Measurements from ENCODE around the gene ACSL3.
"Not testable (repeated sequence)": the region's sequence is repeated elsewhere in the genome, so short reads cannot be mapped to it uniquely, and the experiment has no call there.

Gene ACSL3

GRCh38 chr2:222860740-222861410 is at the start of gene ACSL3:
TSS of gene ACSL3 (plus strand) at chr2:222861036. CDS start at chr2:222908773, 47,737 bp downstream.
- DNase-seq (ENCODE audit: low read depth, low spot score), result peak; percentile 78

DNA sequence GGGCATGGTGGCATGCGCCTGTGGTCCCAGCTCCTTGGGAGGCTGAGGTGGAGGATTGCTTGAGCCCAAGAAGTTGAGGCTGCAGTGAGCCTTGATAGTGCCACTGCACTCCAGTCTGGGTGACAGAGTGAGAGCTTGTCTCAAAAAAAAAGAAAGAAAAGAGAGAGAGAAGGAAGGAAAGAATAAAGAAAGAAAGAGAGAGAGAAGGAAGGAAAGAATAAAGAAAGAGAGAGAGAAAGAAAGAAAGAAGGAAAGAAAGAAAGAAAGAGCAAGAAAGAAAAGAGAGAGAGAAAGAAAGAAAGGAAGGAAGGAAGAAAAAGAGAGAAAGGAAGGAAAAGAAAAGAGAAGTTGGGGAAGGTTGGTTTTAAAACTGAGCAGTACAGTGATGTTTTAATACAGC is 49.0 kb upstream of the ACSL3 start:
- DNase-seq (ENCODE audit: low read depth, low spot score), result no peak

DNA sequence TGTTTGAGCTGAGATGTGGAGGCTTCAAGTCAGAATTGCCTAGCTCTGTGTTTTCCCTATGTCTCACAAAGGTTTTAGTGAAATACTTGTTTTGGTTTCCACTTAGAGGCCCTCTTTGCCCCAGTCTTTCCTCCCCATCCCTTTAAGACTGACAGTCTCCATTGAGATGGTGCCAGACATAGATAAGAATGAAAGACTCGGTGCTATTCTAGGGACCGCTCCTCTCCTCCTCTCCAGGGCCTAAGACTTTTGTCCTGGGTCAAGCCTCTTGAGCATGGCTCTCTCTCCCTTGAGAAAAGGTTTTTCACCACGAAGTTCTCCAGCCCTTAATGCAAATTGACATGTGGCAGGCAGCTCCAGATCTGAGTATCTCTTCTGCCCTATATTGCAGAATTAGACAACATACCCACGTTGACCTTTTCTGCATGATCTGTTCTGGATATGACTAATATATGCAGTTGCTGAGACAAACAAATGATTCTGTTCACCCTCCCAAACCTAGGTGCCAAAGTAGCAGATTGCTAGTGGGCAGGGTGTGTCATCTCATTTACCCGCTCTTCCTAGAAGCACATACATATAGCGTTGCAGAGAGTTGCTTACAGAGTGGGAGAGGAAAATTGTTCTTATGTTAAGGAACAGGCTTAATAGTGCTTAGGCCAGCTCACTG is 47.5 kb upstream of the ACSL3 start:
- no peak for DNase-seq (ENCODE audit: low read depth, low spot score)

- no peak for DNase-seq (ENCODE audit: low read depth, low spot score)
Observed at GRCh38 chr2:222819722-222820333, 41.0 kb upstream of the ACSL3 start.

DNA sequence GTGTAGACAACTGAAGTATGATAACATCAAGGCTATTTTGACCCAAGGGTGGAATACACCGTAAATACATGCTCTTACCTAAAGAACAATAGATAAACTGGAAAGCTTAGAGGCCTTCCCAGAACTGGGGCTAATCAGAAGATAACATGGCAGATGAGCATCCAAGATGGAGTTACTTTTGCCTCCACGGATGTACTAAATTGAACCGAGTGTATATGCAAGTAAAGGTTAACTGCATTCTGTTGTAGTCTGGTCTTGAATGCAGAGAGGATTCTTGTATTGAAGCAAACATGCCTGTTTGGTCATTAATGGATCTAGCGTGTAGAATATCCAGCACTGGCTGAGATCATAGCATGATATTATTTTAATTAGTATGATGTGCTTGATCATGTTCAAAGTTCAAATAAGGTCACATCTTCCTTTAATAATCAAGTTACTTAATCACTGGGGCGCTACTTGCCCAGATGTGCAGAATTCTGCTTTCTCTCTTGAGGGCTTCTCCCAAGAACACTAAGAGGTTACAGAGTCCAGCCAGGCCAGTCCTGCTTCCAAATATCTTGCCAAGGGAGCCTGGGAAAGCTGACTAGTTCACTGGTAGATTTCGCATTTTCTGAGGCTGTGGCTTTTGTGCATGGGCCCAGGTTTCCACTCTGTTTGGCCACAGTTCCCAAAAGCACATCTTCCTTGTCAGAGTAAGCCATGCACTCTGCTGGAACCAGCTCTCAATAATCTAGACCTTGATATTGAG is 37.5 kb upstream of the ACSL3 start:
- DNase-seq (ENCODE audit: low read depth, low spot score), result no peak

DNA sequence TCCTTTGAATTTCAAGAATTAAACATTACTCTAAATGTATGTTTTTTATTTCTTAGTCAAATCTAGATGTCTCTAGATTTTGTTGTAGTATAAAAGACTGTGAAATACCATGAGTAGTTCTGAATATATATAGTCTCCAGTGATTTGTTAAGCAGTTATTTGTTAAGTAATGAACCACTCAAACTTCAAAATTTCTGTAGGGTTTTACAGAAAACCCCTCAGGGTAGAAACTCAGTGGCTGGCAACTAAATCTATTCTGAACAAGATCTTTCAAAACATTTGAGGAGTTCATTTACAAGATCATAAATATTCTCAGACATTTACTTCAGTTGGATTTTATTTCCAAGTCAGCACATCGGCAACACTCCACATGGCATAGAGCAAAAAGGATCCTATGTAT is 35.8 kb upstream of the ACSL3 start:
- DNase-seq (ENCODE audit: low read depth, low spot score), result no peak

DNA sequence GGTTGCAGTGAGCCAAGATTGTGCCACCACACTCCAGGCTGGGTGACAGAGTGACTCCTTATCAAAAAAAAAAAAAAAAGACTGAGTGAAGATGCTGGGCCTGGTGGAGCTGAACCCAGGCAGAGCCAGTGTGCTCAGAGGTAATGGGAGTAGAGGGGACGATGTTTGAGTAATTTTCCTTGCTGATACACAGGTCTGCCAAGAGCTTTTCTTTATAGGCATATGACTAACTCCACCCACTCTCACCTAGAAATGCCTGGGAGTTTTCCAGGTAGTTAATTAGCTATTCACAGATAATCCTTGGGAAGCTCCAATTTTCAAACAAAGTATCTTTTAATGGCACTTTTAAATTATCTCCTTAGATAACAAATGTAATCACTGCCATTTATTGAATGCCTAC is 33.4 kb upstream of the ACSL3 start:
- DNase-seq (ENCODE audit: low read depth, low spot score), result no peak

- no peak for DNase-seq (ENCODE audit: low read depth, low spot score)
Observed at GRCh38 chr2:222828572-222828971, 32.3 kb upstream of the ACSL3 start.

GRCh38 chr2:222830164-222830563 is 30.7 kb upstream of the ACSL3 start:
- DNase-seq (ENCODE audit: low read depth, low spot score), result no peak

DNA sequence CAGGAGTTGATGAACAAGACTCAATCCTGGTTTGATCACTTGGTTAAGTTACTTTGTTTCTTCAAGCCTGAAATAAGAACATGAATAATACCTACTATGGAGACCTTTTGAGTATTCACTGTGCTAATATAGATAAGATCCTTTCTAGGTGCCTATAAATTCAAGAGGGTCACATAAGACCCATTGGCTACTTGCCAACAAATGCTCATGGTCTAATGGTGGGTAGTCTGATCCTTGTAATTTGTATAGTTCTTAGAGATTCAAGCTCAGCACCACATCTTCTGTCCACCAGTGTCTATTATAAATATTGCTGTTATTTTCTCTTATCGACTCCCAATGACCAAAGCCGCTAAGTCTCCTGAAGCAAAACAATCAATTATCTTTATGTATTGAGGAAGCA is 27.4 kb upstream of the ACSL3 start:
- no peak for DNase-seq (ENCODE audit: low read depth, low spot score)

GRCh38 chr2:222835143-222835822 is 25.6 kb upstream of the ACSL3 start:
- no peak for DNase-seq (ENCODE audit: low read depth, low spot score)

GRCh38 chr2:222835823-222836151 is 25.0 kb upstream of the ACSL3 start:
- DNase-seq (ENCODE audit: low read depth, low spot score), result no peak

DNA sequence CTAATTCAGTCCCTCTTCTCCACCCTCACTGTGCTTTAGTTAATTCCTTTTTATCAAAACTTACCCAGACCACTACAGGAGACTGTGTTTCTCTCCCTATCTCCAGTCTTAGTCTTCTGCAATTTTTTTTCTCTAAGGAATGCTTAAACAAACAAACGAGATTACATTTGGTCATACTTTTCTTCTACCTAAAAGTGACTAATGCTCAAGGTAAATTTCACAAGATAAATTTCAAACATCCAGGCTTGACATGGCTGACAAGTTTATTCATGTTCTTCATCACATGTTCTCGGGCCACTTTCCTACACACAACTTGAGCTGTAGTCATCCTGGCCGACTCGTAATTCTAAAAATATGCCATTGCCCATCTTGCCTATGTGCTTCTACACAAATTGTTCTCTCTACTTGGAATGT is 23.2 kb upstream of the ACSL3 start:
- no peak for DNase-seq (ENCODE audit: low read depth, low spot score)

DNA sequence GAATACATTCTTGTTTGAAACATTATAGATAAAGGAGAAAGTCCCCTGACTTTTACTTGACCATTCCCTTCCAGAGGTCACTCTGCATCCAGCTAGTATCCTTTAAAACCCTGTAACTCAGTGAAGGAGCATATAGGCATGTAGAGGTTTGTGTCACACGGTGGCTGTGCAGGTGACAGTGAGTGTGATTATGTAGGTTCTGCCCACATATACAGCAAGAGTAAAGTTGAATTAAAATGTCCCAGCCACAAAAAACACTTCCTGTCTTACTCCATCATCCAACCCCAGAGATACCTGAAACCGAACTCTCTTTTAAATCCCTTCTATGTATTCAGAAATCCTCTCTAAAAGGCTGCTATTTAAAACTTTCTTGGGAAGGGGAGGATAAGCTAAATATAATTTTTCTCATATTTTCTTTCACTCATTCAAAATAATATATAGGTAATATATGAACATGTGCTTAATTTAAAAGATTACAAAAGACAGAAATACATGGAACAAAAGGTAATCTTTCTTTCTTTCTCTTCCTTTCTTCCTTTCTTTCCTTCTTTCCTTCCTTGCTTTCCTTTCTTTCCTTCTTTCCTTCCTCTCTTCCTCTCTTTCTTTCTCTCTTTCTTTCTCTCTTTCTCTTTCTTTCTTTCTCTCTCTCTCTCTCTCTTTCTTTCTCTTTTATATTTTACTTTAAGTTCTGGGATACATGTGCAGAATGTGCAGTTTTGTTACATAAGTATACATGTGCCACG is 20.6 kb upstream of the ACSL3 start:
- DNase-seq (ENCODE audit: low read depth, low spot score), result no peak

DNA sequence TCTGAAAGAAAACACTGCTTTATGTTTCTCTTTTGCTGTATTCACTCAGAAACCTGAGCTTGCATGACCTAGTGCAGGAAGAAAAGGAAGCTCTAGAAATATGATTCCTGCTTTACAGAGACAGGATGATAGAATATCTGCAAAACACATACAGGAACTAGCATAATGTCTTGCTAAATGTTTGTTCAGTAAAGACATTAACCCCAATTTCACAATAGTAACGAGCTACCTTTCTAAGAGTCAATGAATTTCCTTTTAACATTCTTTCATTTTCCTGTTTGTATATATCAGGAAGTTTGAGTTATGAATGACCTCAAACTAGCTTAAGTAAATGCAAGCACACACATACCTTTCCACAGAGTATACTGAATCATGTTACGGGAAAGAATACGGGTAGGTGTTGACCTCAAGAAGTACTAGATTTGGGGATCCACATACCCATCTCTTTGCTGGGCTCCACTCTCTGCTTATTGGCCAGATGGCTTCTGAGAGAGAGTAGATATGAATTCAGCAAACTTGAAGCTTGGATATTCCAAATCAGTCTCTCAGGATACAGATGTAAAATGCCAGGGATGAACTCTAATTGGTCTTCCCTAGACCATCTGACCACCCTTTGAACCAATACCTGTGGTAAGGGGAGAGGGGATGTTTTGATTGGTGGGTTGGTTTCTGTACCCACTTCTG is 18.2 kb upstream of the ACSL3 start:
- no peak for DNase-seq (ENCODE audit: low read depth, low spot score)

DNA sequence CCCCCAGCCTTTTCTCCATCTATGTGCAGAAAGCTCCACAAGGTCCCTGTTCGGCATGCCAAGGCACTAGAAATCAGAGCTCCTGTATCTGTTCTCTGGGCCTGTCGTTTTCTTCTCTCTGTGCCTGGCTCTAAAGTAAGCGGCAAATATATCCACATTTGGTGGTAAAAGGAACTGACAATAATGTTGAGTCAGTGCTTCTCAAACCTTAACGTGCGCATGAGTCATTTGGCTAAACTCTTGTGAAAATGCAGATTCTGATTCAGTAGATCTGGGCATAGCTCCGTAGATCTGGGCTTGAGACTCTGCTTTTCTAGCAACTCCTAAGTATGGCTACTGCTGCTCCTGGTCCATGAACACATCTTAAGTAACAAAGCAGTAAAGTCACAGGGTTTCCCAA is 16.5 kb upstream of the ACSL3 start:
- DNase-seq (ENCODE audit: low read depth, low spot score), result no peak

- DNase-seq (ENCODE audit: low read depth, low spot score), result not testable (repeated sequence)
Observed at GRCh38 chr2:222845314-222845713, 15.5 kb upstream of the ACSL3 start.

DNA sequence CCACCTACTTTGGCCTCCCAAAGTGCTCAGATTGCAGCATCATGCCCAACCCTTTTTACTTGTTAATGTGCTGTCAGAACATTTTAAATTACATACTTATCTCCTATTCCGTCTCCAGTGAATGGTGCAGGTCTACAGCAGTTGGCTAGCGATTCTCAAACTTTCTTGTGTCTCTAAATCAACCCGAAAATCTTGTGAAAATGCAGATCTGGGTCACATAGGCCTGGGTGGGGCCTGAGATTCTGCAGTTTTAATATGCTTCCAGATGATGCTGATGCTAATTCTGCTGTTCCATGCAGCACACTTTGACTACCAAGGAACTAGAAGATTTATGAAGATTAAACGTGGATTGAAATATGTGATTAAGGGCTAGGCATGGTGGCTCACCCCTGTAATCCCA is 14.8 kb upstream of the ACSL3 start:
- DNase-seq (ENCODE audit: low read depth, low spot score), result no peak

DNA sequence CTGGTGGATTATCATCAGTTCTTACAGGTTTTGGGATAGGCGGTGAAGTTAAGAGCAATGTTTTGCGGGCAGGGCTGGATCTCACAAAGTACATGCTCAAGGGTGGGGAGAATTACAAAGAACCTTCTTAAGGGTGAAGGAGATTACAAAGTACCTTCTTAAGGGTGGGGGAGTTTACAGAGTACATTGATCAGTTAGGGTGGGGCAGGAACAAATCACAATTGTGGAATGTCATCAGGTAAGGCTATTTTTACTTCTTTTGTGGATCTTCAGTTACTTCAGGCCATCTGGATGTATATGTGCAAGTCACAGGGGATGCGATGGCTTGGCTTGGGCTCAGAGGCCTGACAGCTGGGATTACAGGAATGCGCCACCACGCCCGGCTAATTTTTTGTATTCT is 12.8 kb upstream of the ACSL3 start:
- not testable (repeated sequence) for DNase-seq (ENCODE audit: low read depth, low spot score)

DNA sequence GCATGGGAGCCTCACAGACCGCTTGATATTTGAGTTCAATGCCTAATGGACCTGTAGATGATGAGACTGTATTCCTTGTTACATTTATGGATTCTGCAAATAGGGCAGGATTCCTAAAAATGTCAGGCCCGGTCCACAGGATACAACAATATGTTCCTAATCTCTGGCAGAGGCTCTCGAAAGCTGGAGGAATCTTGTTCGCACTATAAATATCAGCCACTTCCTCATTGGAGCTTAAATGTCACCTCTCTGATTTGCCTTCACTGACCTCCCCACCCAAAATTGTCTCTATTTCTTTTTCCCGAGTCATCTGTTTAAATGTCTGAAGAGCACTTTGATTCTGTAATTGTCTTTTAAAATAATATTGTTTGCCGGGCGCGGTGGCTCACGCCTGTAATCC is 12.0 kb upstream of the ACSL3 start:
- no peak for DNase-seq (ENCODE audit: low read depth, low spot score)
